GM12874 (cell line): ENCODE measurements around the gene DEXI.

ENCODE experiments used
- CTCF ChIP-seq: IDR thresholded peaks from 2 replicates; pipeline ENCODE4 v1.5.1; 2011; ENCODE audit warnings: low read depth, mild to moderate bottlenecking, control low read depth, low read length, moderate library complexity; ENCODE audit not compliant: insufficient read depth

DEXI gene

DNA sequence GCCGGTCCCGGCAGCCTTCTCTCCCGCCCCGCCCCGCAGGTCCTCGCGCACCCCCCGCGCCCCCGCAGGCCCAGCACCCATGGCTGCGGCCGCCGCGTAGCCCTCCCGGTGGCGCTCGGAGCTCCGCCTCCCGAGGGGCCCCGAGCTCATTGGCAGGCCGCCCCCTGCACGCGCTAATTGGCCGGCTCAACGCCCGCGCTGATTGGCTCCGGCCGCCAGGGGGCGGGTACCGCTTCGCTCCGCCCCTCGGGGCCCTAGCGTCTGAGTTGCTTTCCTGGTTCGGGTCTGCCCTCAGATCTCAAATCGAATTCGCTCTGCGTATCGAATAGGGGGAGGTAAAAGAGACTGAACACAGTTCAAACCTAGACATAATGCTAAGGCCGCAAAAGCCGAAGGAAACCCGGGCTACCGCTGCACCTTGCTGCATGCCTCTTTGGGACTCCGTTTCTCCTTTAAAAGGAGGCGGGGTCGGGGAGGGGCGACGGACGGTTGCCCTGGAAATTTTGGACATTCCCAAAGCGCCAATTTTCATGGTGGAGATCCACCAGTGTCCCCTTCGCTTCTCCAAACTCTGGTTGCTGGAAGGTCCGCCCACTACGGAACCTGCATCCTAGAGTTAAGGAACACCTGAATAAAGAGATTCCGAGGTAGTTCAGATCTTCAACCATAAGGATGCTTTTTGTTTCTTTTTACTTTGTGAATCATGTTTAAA, at the start of gene DEXI:
TSS of gene DEXI (minus strand) at position 117 of the 712 bp plus-strand sequence. CDS start 463 bp downstream, outside the sequence.
- TF ChIP-seq CTCF = no peak

DNA sequence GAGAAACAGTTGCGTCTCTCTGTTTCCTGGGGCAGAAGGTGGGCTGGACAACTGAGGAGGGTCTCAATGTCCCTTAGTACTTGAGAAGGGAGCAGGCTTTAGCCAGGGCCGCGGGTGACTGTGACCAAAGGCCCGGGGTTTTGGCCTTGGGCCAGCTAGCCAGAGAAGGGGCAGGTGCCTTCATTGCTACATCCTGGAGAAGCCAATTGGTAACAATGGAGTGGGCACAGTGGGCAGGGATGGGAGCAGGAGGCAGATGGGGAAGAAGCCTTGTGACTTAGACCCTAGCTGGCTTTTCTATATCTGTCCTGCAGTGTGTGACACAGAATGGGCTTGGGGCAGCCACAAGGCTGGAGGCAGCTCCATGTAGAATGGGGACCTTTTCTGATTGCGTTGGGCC, 48.1 kb upstream of the DEXI start:
- no peak for TF ChIP-seq CTCF

DNA sequence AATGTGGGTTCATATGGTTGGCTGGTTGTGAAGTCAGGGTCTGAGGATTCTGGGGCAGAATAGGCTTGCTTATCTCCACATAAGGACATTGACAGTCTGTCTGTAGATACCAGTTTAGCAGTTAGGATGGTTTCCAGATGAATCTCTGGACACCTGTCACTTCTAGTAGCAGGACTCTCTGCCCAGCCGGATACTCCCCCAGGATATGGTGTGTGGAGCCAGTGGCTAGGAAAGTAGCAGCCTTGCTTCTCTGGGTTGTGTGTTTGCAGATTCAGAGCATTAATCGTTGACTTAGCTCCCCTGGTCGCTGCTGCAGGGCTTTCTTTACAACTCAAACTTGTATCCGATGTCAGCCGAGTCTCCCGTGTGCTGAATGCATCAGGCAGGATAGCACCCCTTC, 47.3 kb upstream of the DEXI start:
- no peak for TF ChIP-seq CTCF

- TF ChIP-seq CTCF = no peak
These were observed 46.6 kb upstream of the DEXI start for GRCh38 chr16:10988879-10989278.

GRCh38 chr16:10988164-10988803, 46.0 kb upstream of the DEXI start:
- peak; percentile 73 for TF ChIP-seq CTCF

DNA sequence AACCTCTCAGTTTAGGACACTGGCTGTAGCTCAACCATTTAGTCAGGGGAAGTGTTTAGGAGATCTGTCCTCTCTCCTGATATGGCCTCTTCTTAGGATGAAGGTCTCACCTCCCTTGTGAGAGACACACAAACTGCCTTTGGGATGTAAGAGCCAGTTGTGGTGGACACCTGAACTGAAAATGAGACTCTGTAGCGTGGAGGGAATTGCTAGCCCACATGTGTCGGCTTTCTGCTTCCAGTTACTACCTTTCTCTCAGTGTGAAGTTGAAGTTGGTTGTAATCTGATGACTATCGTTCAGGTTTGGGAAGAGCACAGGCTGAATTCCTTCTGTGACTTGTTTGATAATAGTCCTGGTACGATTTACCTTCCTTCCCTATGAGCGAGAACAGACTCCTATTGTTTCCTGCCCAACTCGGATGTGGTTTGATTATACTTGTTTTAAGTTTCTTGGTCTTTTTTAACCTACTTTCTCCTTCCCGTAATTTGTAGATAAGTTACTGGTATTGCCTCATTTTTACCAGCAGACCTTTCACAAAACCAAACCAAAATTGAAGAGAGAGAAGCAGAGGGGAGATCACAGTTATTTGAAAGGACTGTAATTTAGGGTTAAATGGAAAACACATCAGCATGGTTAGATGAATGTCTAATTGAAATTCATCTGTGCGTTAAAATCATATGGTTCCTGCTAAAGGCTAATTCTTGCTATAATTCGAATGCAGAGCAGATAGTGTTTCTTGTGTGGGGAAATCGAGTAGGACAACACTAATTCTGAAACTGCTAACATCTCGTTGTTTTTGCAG, 45.3 kb upstream of the DEXI start:
- no peak for TF ChIP-seq CTCF

GRCh38 chr16:10984509-10984908, 42.2 kb upstream of the DEXI start:
- no peak for TF ChIP-seq CTCF
